Measurements from ENCODE around the gene SWAP70. TPM values are rescaled to one million over a fixed set of nuclear protein-coding genes. Genes with fewer than 3 reads are reported as not detected.
"Not testable (repeated sequence)": the region's sequence is repeated elsewhere in the genome, so short reads cannot be mapped to it uniquely, and the experiment has no call there.

The SWAP70 gene
- total and polyA plus RNA-seq, 2 experiments from 2014 or later = 30.3 to 33.3 TPM

DNA sequence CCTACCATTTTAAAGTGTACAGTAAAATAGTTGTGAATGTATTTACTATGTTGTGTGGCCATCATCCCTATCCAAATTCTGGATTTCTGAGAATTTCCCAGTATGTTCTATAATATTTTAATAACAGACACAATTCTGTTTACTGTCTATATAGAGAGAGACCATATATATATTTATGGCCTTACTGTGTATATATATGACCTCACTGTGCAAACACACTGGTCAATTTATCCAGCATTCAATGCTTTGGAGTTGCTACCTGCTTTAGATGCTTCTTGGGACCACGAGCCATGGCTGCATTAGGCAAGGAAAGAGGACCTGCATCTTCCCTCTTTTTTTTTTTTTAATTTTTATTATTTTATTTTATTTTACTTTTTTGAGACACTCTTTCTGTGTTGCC, 40.2 kb downstream of the SWAP70 start (continued):
- no peak for TF ChIP-seq POLR2AphosphoS5 (IDR thresholded peaks at IDR 0.05; ENCODE audit: low read depth)
- TF ChIP-seq, protein P1, sequence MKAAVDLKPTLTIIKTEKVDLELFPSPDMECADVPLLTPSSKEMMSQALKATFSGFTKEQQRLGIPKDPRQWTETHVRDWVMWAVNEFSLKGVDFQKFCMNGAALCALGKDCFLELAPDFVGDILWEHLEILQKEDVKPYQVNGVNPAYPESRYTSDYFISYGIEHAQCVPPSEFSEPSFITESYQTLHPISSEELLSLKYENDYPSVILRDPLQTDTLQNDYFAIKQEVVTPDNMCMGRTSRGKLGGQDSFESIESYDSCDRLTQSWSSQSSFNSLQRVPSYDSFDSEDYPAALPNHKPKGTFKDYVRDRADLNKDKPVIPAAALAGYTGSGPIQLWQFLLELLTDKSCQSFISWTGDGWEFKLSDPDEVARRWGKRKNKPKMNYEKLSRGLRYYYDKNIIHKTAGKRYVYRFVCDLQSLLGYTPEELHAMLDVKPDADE (IDR thresholded peaks at IDR 0.05) = no peak
- no peak for TF ChIP-seq CTCF (conservative IDR thresholded peaks at IDR 0.05; ENCODE audit: low read depth in 2 of 2)
- no peak for TF ChIP-seq EZH2phosphoT487 (IDR thresholded peaks at IDR 0.05; ENCODE audit: unreplicated experiment)
- no peak for TF ChIP-seq NANOG (IDR thresholded peaks at IDR 0.05; ENCODE audit: borderline replicate concordance)
- no peak for TF ChIP-seq ZNF331 (CRISPR knock-in tag; IDR thresholded peaks at IDR 0.05; ENCODE audit: low read depth)
- TF ChIP-seq CREB1 (CRISPR knock-in tag; IDR thresholded peaks at IDR 0.05; ENCODE audit: low read depth) = no peak

GRCh38 chr11:9704620-9705019, 40.7 kb downstream of the SWAP70 start:
- Mint-ChIP-seq H3K4me1 (peaks cover 11% of the 10 kb centered on the region), H3K4me3 (no peak overlapping the region), H3K27ac (no peak overlapping the region), H3K36me3 (ENCODE audit: low read depth) (no peaks in the 10 kb centered on the region), H3K9me3 (no peaks in the 10 kb centered on the region), H3K27me3 (ENCODE audit: insufficient read depth, low read depth, poor library complexity) (no peaks in the 10 kb centered on the region)
- H2AFZ ChIP-seq = no peak overlapping the region
- no peak for DNase-seq (ENCODE audit: low spot score)
- peaks cover 3% of the 10 kb centered on the region; the same call in 1 of the 2 replicates for H4K20me1 ChIP-seq (replicated peaks; ENCODE audit: insufficient read depth)
- no peak for TF ChIP-seq ZNF114 (CRISPR knock-in tag; IDR thresholded peaks at IDR 0.05)
- TF ChIP-seq EZH2 (IDR thresholded peaks at IDR 0.05; ENCODE audit: low read depth, unreplicated experiment) = no peak
- TF ChIP-seq JUNB (IDR thresholded peaks at IDR 0.05; ENCODE audit: unreplicated experiment) = no peak
- TF ChIP-seq POLR2AphosphoS5 (IDR thresholded peaks at IDR 0.05; ENCODE audit: low read depth) = no peak
- no peak for TF ChIP-seq REST (IDR thresholded peaks at IDR 0.05; ENCODE audit: unreplicated experiment)
- no peak for TF ChIP-seq ZNF331 (CRISPR knock-in tag; IDR thresholded peaks at IDR 0.05; ENCODE audit: low read depth)
- no peak overlapping the region for H3K4me3 ChIP-seq
- H3K9me2 ChIP-seq (ENCODE audit: insufficient read depth) = no peaks in the 10 kb centered on the region
- no peaks in the 10 kb centered on the region for H3K36me3 ChIP-seq (ENCODE audit: insufficient read depth)
- no peaks in the 10 kb centered on the region for H3F3A ChIP-seq (replicated peaks; ENCODE audit: low read depth)
- H3K27ac ChIP-seq (ENCODE audit: low read depth) = no peak overlapping the region
- ATAC-seq = no peak
- peaks cover 9% of the 10 kb centered on the region for H3K4me1 ChIP-seq (ENCODE audit: insufficient read depth)
- H3K4me2 ChIP-seq = no peak overlapping the region
- peaks cover 48% of the 10 kb centered on the region for H3K79me2 ChIP-seq (replicated peaks; ENCODE audit: insufficient read depth)
- no peaks in the 10 kb centered on the region for H3K27me3 ChIP-seq (ENCODE audit: insufficient read depth)

GRCh38 chr11:9705361-9705760, 41.5 kb downstream of the SWAP70 start:
- not testable (repeated sequence) for ATAC-seq; H3K4me3 Mint-ChIP-seq; H3K27ac ChIP-seq (ENCODE audit: low read depth); H3K27me3 ChIP-seq (ENCODE audit: insufficient read depth); H3K36me3 Mint-ChIP-seq (ENCODE audit: low read depth); H3K27me3 Mint-ChIP-seq (ENCODE audit: insufficient read depth, low read depth, poor library complexity); H3K4me3 ChIP-seq; H3K4me1 ChIP-seq (ENCODE audit: insufficient read depth); H3F3A ChIP-seq (replicated peaks; ENCODE audit: low read depth); H3K36me3 ChIP-seq (ENCODE audit: insufficient read depth); H3K4me2 ChIP-seq; H2AFZ ChIP-seq; H4K20me1 ChIP-seq (replicated peaks; ENCODE audit: insufficient read depth); H3K9me2 ChIP-seq (ENCODE audit: insufficient read depth); H3K9me3 Mint-ChIP-seq; H3K27ac Mint-ChIP-seq; DNase-seq (ENCODE audit: low spot score)
- peaks cover 19% of the 10 kb centered on the region for H3K4me1 Mint-ChIP-seq
- H3K79me2 ChIP-seq (replicated peaks; ENCODE audit: insufficient read depth) = peaks cover 46% of the 10 kb centered on the region
